NT2/D1 (cell line): ENCODE data around the gene CERS4.
A peak's percentile ranks its signal among the peaks of the same experiment; 100 is the strongest.
"Not testable (repeated sequence)": the region's sequence is repeated elsewhere in the genome, so short reads cannot be mapped to it uniquely, and the experiment has no call there.

Source experiments
- DNase-seq: peaks from one replicate; pipeline ENCODE4 v3.0.0-alpha.2; 2011; ENCODE audit warnings: low read depth, low spot score
- H3K27me3 ChIP-seq: 2 replicates; pipeline ENCODE4 v1.6.0; 2011; ENCODE audit warnings: mild to moderate bottlenecking; ENCODE audit not compliant: insufficient read length, insufficient read depth
- H3K36me3 ChIP-seq: 2 replicates; pipeline ENCODE4 v1.6.1; 2011; ENCODE audit warnings: mild to moderate bottlenecking, low read length, mixed read lengths; ENCODE audit not compliant: insufficient read depth, insufficient read length
- H3K4me1 ChIP-seq: 2 replicates; pipeline ENCODE4 v1.5.1; 2011; ENCODE audit not compliant: insufficient read depth, insufficient read length
- H3K4me3 ChIP-seq: 2 replicates; pipeline ENCODE4 v1.5.1; 2011; ENCODE audit warnings: low read depth; ENCODE audit not compliant: insufficient read length
- H3K9ac ChIP-seq: 2 replicates; pipeline ENCODE4 v1.6.0; 2011; ENCODE audit warnings: low read depth; ENCODE audit not compliant: insufficient read length
- H3K9me3 ChIP-seq: 2 replicates; pipeline ENCODE4 v1.5.1; 2011; ENCODE audit warnings: mild to moderate bottlenecking, low read length; ENCODE audit not compliant: insufficient read depth
- SUZ12 ChIP-seq: IDR thresholded peaks from 2 replicates; pipeline ENCODE4 v1.6.1; 2011; ENCODE audit not compliant: insufficient read length, insufficient read depth; ENCODE audit errors: extremely low read depth
- YY1 ChIP-seq: IDR thresholded peaks from 2 replicates; pipeline ENCODE4 v1.6.1; 2011; ENCODE audit not compliant: insufficient read length, insufficient read depth
- ZNF274 ChIP-seq: IDR thresholded peaks from 2 replicates; pipeline ENCODE4 v1.6.1; 2011; ENCODE audit warnings: mild to moderate bottlenecking, low read depth, low read length

CERS4 gene

DNA sequence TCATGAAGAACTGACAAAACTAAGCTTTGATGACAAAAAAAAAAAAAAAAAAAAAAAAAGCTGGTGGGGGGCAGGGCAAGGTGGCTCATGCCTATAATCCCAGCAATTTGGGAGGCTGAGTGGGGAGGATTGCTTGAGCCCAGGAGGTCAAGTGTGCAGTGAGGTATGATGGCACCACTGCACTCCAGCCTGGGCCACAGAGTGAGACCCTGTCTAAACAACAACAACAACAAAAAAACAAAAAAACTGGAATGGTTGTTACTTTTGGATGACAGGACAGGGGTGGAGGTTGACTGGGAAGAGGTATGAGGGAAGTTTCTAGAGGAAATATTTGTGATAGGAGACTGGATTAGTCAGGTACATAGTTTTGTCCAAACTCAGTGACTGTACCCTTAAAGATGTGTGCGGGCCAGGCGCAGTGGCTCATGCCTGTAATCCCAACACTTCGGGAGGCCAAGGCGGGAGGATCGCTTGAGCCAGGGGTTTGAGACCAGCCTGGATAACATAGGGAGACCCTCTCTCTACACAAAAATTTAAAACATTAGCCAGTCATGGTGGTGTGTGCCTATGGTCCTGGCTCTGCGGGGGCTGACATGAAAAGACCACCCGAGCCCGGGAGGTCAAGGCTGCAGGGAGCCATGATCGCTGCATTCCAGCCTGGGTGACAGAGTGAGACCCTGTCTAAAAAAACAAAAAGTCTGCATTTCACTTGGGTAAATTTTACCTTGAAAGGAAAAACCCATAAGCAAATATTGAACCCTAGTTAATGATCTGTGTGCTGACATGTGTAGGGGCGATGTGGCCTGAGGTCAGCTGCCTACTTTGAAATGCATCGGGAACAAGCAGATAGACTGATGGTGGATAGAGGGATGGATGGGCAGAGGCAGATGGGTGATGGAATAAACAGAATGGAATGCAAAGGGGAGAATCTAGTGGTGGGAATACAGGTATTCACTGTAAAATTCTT, 37.0 kb downstream of the CERS4 start:
- H3K36me3 ChIP-seq, result peaks cover 36% of the 10 kb centered on the region
- TF ChIP-seq SUZ12, result no peak
- no peak for TF ChIP-seq YY1
- TF ChIP-seq ZNF274, result no peak
- no peaks in the 10 kb centered on the region for H3K27me3 ChIP-seq
- H3K4me1 ChIP-seq, result no peaks in the 10 kb centered on the region
- H3K4me3 ChIP-seq, result no peak overlapping the region
- peaks cover 19% of the 10 kb centered on the region for H3K9me3 ChIP-seq
- DNase-seq, result no peak
- H3K9ac ChIP-seq, result no peak overlapping the region

DNA sequence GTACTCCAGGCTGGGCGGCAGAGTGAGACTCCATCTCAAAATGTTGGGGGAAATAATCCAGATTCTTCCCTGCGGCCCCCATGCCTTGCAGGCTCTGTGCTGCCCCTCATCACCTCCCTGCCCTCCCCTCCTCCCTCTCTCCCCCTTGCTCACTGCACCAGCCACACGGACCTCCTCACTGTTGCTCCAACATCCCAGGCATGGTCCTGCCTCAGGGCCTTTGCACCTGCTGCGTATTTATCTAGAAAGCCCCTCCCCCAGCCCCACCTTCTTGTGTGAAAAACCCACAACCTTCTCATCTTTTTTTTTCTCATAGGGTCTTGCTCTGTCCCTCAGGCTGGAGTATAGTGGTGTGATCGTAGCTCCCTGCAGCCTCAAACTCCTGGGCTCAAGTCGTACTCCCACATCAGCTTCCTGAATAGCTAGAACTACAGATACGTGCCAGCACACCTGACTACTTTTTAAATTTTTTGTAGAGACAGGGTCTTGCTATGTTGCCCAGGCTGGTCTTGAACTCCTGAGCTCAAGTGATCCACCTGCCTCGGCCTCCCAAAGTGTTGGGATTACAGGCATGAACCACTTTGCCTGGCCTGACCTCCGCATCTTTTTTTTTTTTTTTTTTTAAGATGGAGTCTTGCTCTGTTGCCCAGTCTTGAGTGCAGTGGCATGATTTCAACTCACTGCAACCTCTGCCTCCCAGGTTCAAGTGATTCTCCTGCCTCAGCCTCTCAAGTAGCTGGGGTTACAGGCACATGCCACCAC, 38.1 kb downstream of the CERS4 start:
- DNase-seq, H3K4me1 ChIP-seq, H3K9ac ChIP-seq, H3K27me3 ChIP-seq, H3K4me3 ChIP-seq: not testable (repeated sequence)
- H3K36me3 ChIP-seq, result peaks cover 28% of the 10 kb centered on the region
- H3K9me3 ChIP-seq, result peaks cover 12% of the 10 kb centered on the region

DNA sequence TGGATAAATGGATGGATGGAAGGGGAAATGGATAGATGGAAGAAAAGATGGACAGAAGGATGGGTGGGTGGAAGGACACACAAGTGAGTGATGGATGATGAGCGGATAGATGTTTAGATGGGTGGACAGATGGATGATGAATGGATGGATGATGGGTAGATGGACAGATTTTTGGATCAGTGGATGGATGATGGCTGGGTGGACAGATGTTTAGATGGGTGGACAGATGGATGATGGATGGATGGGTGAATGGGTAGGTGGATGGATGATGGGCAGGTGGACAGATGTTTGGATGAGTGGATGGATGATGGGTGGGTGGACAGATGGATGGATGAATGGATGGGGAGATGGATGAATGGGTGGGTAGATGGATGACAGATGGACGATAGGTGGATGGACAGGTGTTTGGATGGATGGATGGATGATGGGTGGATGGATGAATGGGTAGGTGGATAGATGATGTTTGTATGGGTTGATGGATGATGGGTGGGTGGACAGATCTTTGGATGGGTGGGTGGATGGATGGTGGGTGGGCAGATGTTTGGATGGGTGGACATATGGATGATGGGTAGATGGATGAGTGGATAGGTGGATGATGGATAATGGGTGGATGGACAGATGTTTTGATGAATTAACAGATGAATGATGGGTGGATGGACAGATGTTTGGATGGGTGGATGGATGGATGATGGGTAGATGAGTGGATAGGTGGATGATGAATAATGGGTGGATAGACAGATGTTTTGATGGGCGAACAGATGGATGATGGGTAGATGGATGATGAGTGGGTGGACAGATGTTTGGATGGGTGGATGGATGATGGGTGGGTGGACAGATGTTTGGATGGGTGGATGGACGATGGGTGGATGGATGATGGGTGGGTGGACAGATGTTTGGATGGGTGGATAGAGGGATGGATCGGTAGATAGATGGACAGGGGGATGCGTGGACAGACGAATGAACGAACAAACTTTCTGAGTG, 39.5 kb downstream of the CERS4 start:
- Histone ChIP-seq H3K4me3 (no peak overlapping the region), H3K9ac (no peak overlapping the region), H3K9me3 (no peaks in the 10 kb centered on the region), H3K27me3 (no peaks in the 10 kb centered on the region), H3K4me1 (peaks cover 2% of the 10 kb centered on the region), H3K36me3 (peaks cover 24% of the 10 kb centered on the region)
- DNase-seq, result no peak
- TF ChIP-seq SUZ12 (no peak), YY1 (no peak), ZNF274 (no peak)

- no peak for DNase-seq
- H3K27me3 ChIP-seq, result no peaks in the 10 kb centered on the region
Observed at GRCh38 chr19:8250596-8250995, 41.4 kb downstream of the CERS4 start.

DNA sequence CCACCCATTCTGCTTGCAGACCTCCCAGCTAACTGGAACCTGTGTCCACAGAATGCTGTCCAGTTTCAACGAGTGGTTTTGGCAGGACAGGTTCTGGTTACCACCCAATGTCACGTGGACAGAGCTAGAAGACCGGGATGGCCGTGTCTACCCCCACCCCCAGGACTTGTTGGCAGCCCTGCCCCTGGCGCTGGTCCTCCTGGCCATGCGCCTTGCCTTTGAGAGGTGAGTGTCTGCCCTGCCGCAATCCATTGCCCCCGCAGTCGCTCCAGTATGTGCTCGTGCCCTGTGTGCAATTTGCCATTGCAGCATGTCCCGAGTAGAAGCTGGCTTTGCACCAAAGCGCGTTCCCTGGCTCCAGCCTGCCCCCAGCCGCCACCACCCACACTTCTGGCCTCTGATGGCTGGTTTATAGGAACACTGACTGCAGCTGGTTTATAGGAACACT, 41.9 kb downstream of the CERS4 start:
- Histone ChIP-seq H3K9me3 (no peaks in the 10 kb centered on the region), H3K4me1 (peaks cover 6% of the 10 kb centered on the region), H3K27me3 (no peaks in the 10 kb centered on the region), H3K9ac (no peak overlapping the region), H3K36me3 (peaks cover 44% of the 10 kb centered on the region), H3K4me3 (no peak overlapping the region)
- DNase-seq, result no peak
- TF ChIP-seq YY1 (no peak), ZNF274 (no peak), SUZ12 (no peak)

More at GRCh38 chr19:8250596-8250995, 41.4 kb downstream of the CERS4 start:
- Histone ChIP-seq H3K4me3 (no peak overlapping the region), H3K36me3 (peaks cover 40% of the 10 kb centered on the region), H3K9me3 (no peaks in the 10 kb centered on the region), H3K4me1 (peaks cover 6% of the 10 kb centered on the region), H3K9ac (no peak overlapping the region)
- TF ChIP-seq YY1 (no peak), ZNF274 (no peak), SUZ12 (no peak)

GRCh38 chr19:8252922-8253589, 43.9 kb downstream of the CERS4 start:
- peak; percentile 83 for DNase-seq
- H3K9ac ChIP-seq, result no peak overlapping the region
- H3K4me1 ChIP-seq, result peaks cover 17% of the 10 kb centered on the region
- peaks cover 57% of the 10 kb centered on the region for H3K36me3 ChIP-seq
- H3K9me3 ChIP-seq, result no peaks in the 10 kb centered on the region
- H3K4me3 ChIP-seq, result no peak overlapping the region
- H3K27me3 ChIP-seq, result no peaks in the 10 kb centered on the region
- TF ChIP-seq YY1, result no peak
- no peak for TF ChIP-seq SUZ12
- TF ChIP-seq ZNF274, result no peak
